ENCODE measurements around the gene KCNH3. TPM values are rescaled to one million over a fixed set of nuclear protein-coding genes. Genes with fewer than 3 reads are reported as not detected.

Gene KCNH3
- total and polyA plus RNA-seq, 2 of the 4 experiments (the other 2 are of a cell fraction): 0.10 TPM; not detected in 1

DNA sequence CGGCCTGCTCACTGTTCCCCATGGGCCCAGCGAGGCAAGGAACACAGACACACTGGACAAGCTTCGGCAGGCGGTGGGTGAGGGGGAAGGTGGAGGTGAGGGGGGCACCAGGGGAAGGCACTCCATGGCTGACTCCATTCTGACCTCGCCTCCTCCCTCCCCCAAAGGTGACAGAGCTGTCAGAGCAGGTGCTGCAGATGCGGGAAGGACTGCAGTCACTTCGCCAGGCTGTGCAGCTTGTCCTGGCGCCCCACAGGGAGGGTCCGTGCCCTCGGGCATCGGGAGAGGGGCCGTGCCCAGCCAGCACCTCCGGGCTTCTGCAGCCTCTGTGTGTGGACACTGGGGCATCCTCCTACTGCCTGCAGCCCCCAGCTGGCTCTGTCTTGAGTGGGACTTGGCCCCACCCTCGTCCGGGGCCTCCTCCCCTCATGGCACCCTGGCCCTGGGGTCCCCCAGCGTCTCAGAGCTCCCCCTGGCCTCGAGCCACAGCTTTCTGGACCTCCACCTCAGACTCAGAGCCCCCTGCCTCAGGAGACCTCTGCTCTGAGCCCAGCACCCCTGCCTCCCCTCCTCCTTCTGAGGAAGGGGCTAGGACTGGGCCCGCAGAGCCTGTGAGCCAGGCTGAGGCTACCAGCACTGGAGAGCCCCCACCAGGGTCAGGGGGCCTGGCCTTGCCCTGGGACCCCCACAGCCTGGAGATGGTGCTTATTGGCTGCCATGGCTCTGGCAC is 18.5 kb downstream of the KCNH3 start:
- Histone ChIP-seq H4K91ac (ENCODE audit: insufficient read depth, low read depth, low read length) (no peak overlapping the region), H2AK5ac (ENCODE audit: low read depth, low read length) (no peak overlapping the region), H4K5ac (ENCODE audit: low read depth, low read length) (no peak overlapping the region), H3K36me3 (ENCODE audit: control insufficient read depth, insufficient read depth, low read length) (peaks cover 42% of the 10 kb centered on the region), H3K79me1 (ENCODE audit: low read depth in 1 of 2, low read length in 2 of 2) (no peaks in the 10 kb centered on the region), H3K27ac (ENCODE audit: insufficient read depth, low read length) (no peak overlapping the region), H2AFZ (replicated peaks; ENCODE audit: low read length, poor library complexity) (no peak overlapping the region), H3K9ac (ENCODE audit: low read depth, low read length) (no peak overlapping the region), H2BK15ac (ENCODE audit: low read depth, low read length) (no peak overlapping the region), H2BK20ac (ENCODE audit: low read depth, low read length) (no peak overlapping the region), H3K9me1 (ENCODE audit: insufficient read depth, low read length) (no peaks in the 10 kb centered on the region), H3K27me3 (ENCODE audit: control insufficient read depth, insufficient read depth, low read length) (peaks cover 7% of the 10 kb centered on the region), H4K8ac (ENCODE audit: low read depth in 2 of 2, low read length in 2 of 2) (no peak overlapping the region), H3K4me3 (ENCODE audit: insufficient read depth, low read depth, low read length) (no peak overlapping the region), H2BK120ac (ENCODE audit: low read depth, low read length) (no peak overlapping the region), H3K18ac (ENCODE audit: low read depth, low read length) (no peak overlapping the region), H3K4ac (ENCODE audit: low read depth, low read length) (no peak overlapping the region), H2BK5ac (ENCODE audit: low read depth, low read length, poor library complexity, severe bottlenecking) (no peak overlapping the region), H3K23ac (ENCODE audit: low read depth, low read length) (no peak overlapping the region), H3K56ac (ENCODE audit: extremely low read depth, insufficient read depth, low read length) (no peak overlapping the region), H3K14ac (replicated peaks; ENCODE audit: low read depth, low read length) (no peak overlapping the region), H3K9me3 (ENCODE audit: control insufficient read depth, insufficient read depth, low read length) (no peaks in the 10 kb centered on the region), H4K20me1 (ENCODE audit: insufficient read depth, low read length) (no peaks in the 10 kb centered on the region), H2AK9ac (replicated peaks; ENCODE audit: low read depth, low read length, poor library complexity) (no peak overlapping the region), H3K4me1 (ENCODE audit: control insufficient read depth, insufficient read depth, low read length) (no peaks in the 10 kb centered on the region), H3K4me2 (ENCODE audit: low read depth, low read length) (no peak overlapping the region)
- dilution Hi-C loops (cut with HindIII; ENCODE audit: low sequenced_read_pairs, unreplicated experiment): no loop called here
- no TSS peak for BruUV-seq (replicated peaks)
- intact Hi-C loops (cut with micrococcal nuclease): no loop called here
- CTCF ChIA-PET: no interaction called here
- POLR2A ChIA-PET (ENCODE audit: unreplicated experiment): no interaction called here
- no peak for ATAC-seq (ENCODE audit: low read depth)
- no CpG with 5 or more reads among the region's 18 CpGs for WGBS, 2 experiments (ENCODE audit: extremely low coverage in 2 of 2, insufficient read length in 1 of 2)
- TF ChIP-seq, protein P1, sequence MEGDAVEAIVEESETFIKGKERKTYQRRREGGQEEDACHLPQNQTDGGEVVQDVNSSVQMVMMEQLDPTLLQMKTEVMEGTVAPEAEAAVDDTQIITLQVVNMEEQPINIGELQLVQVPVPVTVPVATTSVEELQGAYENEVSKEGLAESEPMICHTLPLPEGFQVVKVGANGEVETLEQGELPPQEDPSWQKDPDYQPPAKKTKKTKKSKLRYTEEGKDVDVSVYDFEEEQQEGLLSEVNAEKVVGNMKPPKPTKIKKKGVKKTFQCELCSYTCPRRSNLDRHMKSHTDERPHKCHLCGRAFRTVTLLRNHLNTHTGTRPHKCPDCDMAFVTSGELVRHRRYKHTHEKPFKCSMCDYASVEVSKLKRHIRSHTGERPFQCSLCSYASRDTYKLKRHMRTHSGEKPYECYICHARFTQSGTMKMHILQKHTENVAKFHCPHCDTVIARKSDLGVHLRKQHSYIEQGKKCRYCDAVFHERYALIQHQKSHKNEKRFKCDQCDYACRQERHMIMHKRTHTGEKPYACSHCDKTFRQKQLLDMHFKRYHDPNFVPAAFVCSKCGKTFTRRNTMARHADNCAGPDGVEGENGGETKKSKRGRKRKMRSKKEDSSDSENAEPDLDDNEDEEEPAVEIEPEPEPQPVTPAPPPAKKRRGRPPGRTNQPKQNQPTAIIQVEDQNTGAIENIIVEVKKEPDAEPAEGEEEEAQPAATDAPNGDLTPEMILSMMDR (conservative IDR thresholded peaks at IDR 0.05; ENCODE audit: low read depth, low read length): no peak
- TF ChIP-seq, protein P2, sequence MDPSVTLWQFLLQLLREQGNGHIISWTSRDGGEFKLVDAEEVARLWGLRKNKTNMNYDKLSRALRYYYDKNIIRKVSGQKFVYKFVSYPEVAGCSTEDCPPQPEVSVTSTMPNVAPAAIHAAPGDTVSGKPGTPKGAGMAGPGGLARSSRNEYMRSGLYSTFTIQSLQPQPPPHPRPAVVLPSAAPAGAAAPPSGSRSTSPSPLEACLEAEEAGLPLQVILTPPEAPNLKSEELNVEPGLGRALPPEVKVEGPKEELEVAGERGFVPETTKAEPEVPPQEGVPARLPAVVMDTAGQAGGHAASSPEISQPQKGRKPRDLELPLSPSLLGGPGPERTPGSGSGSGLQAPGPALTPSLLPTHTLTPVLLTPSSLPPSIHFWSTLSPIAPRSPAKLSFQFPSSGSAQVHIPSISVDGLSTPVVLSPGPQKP (IDR thresholded peaks at IDR 0.05; ENCODE audit: borderline replicate concordance, low read depth, low read length): no peak
- TF ChIP-seq MAFK (IDR thresholded peaks at IDR 0.05; ENCODE audit: low read depth, low read length): no peak
- no peak for TF ChIP-seq SMC3 (IDR thresholded peaks at IDR 0.05; ENCODE audit: low read depth, low read length)
- TF ChIP-seq RFX5 (IDR thresholded peaks at IDR 0.05; ENCODE audit: low read depth, low read length): no peak
- TF ChIP-seq, protein P3, sequence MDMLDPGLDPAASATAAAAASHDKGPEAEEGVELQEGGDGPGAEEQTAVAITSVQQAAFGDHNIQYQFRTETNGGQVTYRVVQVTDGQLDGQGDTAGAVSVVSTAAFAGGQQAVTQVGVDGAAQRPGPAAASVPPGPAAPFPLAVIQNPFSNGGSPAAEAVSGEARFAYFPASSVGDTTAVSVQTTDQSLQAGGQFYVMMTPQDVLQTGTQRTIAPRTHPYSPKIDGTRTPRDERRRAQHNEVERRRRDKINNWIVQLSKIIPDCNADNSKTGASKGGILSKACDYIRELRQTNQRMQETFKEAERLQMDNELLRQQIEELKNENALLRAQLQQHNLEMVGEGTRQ (IDR thresholded peaks at IDR 0.05; ENCODE audit: low read depth, low read length): no peak
- TF ChIP-seq MXI1 (IDR thresholded peaks at IDR 0.05; ENCODE audit: borderline replicate concordance, low read depth, low read length): no peak
- no peak for TF ChIP-seq BHLHE40 (IDR thresholded peaks at IDR 0.05; ENCODE audit: low read depth, low read length)
- no peak for TF ChIP-seq RCOR1 (IDR thresholded peaks at IDR 0.05; ENCODE audit: insufficient replicate concordance, low read length)
- no peak for TF ChIP-seq RAD21 (IDR thresholded peaks at IDR 0.05; ENCODE audit: low read length)
- DNase-seq: no peak
- in situ Hi-C loops (cut with MboI; ENCODE audit: low sequenced_read_pairs): no loop called here
